Ishikawa (cell line): Measurements from ENCODE around the gene GLIS1.

Experiments
- CEBPB ChIP-seq: IDR thresholded peaks from 2 replicates; pipeline ENCODE4 v1.6.1; 2012
- CREB1 ChIP-seq: IDR thresholded peaks from 2 replicates; pipeline ENCODE4 v1.6.1; 2012; ENCODE audit warnings: low read depth
- EGR1 ChIP-seq: IDR thresholded peaks from 2 replicates; pipeline ENCODE4 v1.6.1; 2012
- EP300 ChIP-seq: IDR thresholded peaks from 2 replicates; pipeline ENCODE4 v1.6.1; 2012; ENCODE audit warnings: borderline replicate concordance
- FOXM1 ChIP-seq: IDR thresholded peaks from 2 replicates; pipeline ENCODE4 v1.6.1; 2012; ENCODE audit warnings: low read depth, borderline replicate concordance
- MAX ChIP-seq: IDR thresholded peaks from 2 replicates; pipeline ENCODE4 v1.6.1; 2012
- NFIC ChIP-seq: IDR thresholded peaks from 2 replicates; pipeline ENCODE4 v1.6.1; 2012
- RAD21 ChIP-seq: IDR thresholded peaks from 2 replicates; pipeline ENCODE4 v1.6.1; 2012; ENCODE audit warnings: low read depth
- REST ChIP-seq: IDR thresholded peaks from 2 replicates; pipeline ENCODE4 v1.6.1; 2012; ENCODE audit warnings: low read depth, mild to moderate bottlenecking
- TAF1 ChIP-seq: IDR thresholded peaks from 2 replicates; pipeline ENCODE4 v1.6.1; 2012; ENCODE audit warnings: low read depth, mild to moderate bottlenecking
- TCF12 ChIP-seq: IDR thresholded peaks from 2 replicates; pipeline ENCODE4 v1.6.1; 2012; ENCODE audit warnings: low read depth
- TEAD4 ChIP-seq: IDR thresholded peaks from 2 replicates; pipeline ENCODE4 v1.6.1; 2012
- USF1 ChIP-seq: IDR thresholded peaks from 2 replicates; pipeline ENCODE4 v1.6.1; 2012
- YY1 ChIP-seq: IDR thresholded peaks from 2 replicates; pipeline ENCODE4 v1.6.1; 2012; ENCODE audit warnings: low read depth
- ZBTB7A ChIP-seq: IDR thresholded peaks from 2 replicates; pipeline ENCODE4 v1.6.1; 2012; ENCODE audit warnings: low read depth

The GLIS1 gene

GRCh38 chr1:53548031-53548491 is 190.9 kb downstream of the GLIS1 start:
- no peak for TF ChIP-seq USF1

GRCh38 chr1:53547231-53547790 is 191.7 kb downstream of the GLIS1 start:
- no peak for TF ChIP-seq EP300
- no peak for TF ChIP-seq RAD21

GRCh38 chr1:53546409-53547155 is 192.4 kb downstream of the GLIS1 start:
- TF ChIP-seq NFIC, result no peak
- no peak for TF ChIP-seq RAD21
- no peak for TF ChIP-seq YY1
- TF ChIP-seq MAX, result no peak
- TF ChIP-seq USF1, result no peak

GRCh38 chr1:53545663-53546408 is 193.1 kb downstream of the GLIS1 start:
- no peak for TF ChIP-seq REST
- TF ChIP-seq YY1, result no peak
- no peak for TF ChIP-seq RAD21
- TF ChIP-seq EP300, result no peak
- TF ChIP-seq MAX, result no peak
- no peak for TF ChIP-seq TEAD4
- no peak for TF ChIP-seq TCF12
- TF ChIP-seq TAF1, result no peak
- no peak for TF ChIP-seq CREB1
- TF ChIP-seq EGR1, result no peak

GRCh38 chr1:53544728-53545515 is 194.0 kb downstream of the GLIS1 start:
- no peak for TF ChIP-seq FOXM1
- no peak for TF ChIP-seq MAX
- TF ChIP-seq RAD21, result no peak
- TF ChIP-seq TAF1, result no peak
- TF ChIP-seq EGR1, result no peak
- TF ChIP-seq TCF12, result no peak
- no peak for TF ChIP-seq USF1
- no peak for TF ChIP-seq YY1
- TF ChIP-seq EP300, result no peak
- no peak for TF ChIP-seq REST
- TF ChIP-seq ZBTB7A, result no peak
- TF ChIP-seq TEAD4, result no peak
- TF ChIP-seq CEBPB, result no peak
- no peak for TF ChIP-seq NFIC
- TF ChIP-seq CREB1, result no peak
